ENCODE measurements around the gene PLXDC2.
"Not testable (repeated sequence)": the region's sequence is repeated elsewhere in the genome, so short reads cannot be mapped to it uniquely, and the experiment has no call there.

Gene PLXDC2

GRCh38 chr10:19987931-19988330 lies 171.7 kb downstream of the PLXDC2 start:
- no peak for TF ChIP-seq CTCF (IDR thresholded peaks at IDR 0.05)
- DNase-seq = no peak
- H3K4me1 ChIP-seq = peaks cover 0 to 12% (median 2%) of the 10 kb centered on the region in 4 donors
- no peak overlapping the region for H3K4me3 ChIP-seq
- no peaks in the 10 kb centered on the region for H3K36me3 ChIP-seq
- intact Hi-C loops (cut with DNase I; ENCODE audit: low total_unique reads) = no loop called here
- no peaks in the 10 kb centered on the region for H3K9me3 ChIP-seq
- no peak overlapping the region for H3K27ac ChIP-seq
- no peaks in the 10 kb centered on the region for H3K27me3 ChIP-seq

GRCh38 chr10:19993714-19994315 lies 177.6 kb downstream of the PLXDC2 start:
- H3K4me3 ChIP-seq = no peak overlapping the region
- no peak for DNase-seq
- no peak overlapping the region for H3K27ac ChIP-seq
- H3K27me3 ChIP-seq = no peaks in the 10 kb centered on the region
- intact Hi-C loops (cut with DNase I; ENCODE audit: low total_unique reads) = no loop called here
- H3K36me3 ChIP-seq = no peaks in the 10 kb centered on the region
- H3K4me1 ChIP-seq = peaks cover 0 to 30% (median 7%) of the 10 kb centered on the region in 4 donors
- TF ChIP-seq CTCF (IDR thresholded peaks at IDR 0.05) = no peak
- H3K9me3 ChIP-seq = no peaks in the 10 kb centered on the region

GRCh38 chr10:19998482-19998881 lies 182.2 kb downstream of the PLXDC2 start:
- Histone ChIP-seq H3K27ac (no peak overlapping the region), H3K27me3 (no peaks in the 10 kb centered on the region), H3K4me1 (peaks cover 0 to 66% (median 19%) of the 10 kb centered on the region in 4 donors), H3K9me3 (no peaks in the 10 kb centered on the region), H3K4me3 (no peak overlapping the region), H3K36me3 (peaks cover 0 to 6% (median 0%) of the 10 kb centered on the region in 3 donors)
- no peak for TF ChIP-seq CTCF (IDR thresholded peaks at IDR 0.05)
- DNase-seq = no peak
- intact Hi-C loops (cut with DNase I; ENCODE audit: low total_unique reads) = no loop called here

GRCh38 chr10:19999431-19999830 lies 183.2 kb downstream of the PLXDC2 start:
- H3K4me3 ChIP-seq = no peak overlapping the region

GRCh38 chr10:20002026-20002425 lies 185.8 kb downstream of the PLXDC2 start:
- H3K27me3 ChIP-seq; H3K9me3 ChIP-seq; H3K36me3 ChIP-seq; H3K4me3 ChIP-seq; DNase-seq; intact Hi-C loops (cut with DNase I; ENCODE audit: low total_unique reads): not testable (repeated sequence)
- peaks cover 0 to 83% (median 47%) of the 10 kb centered on the region in 4 donors for H3K4me1 ChIP-seq
- H3K27ac ChIP-seq = peak overlapping the region; percentile 48 to 71

More at GRCh38 chr10:19999431-19999830, 183.2 kb downstream of the PLXDC2 start:
- DNase-seq = no peak
- Histone ChIP-seq H3K27me3 (no peaks in the 10 kb centered on the region), H3K36me3 (peaks cover 0 to 6% (median 0%) of the 10 kb centered on the region in 3 donors), H3K9me3 (no peaks in the 10 kb centered on the region), H3K27ac (no peak overlapping the region), H3K4me1 (peaks cover 0 to 75% (median 26%) of the 10 kb centered on the region in 4 donors)
- no peak for TF ChIP-seq CTCF (IDR thresholded peaks at IDR 0.05)
- intact Hi-C loops (cut with DNase I; ENCODE audit: low total_unique reads) = no loop called here

- Histone ChIP-seq H3K4me3 (no peak overlapping the region), H3K9me3 (no peaks in the 10 kb centered on the region), H3K36me3 (peaks cover 0 to 6% (median 0%) of the 10 kb centered on the region in 3 donors), H3K27me3 (no peaks in the 10 kb centered on the region), H3K4me1 (peaks cover 0 to 89% (median 51%) of the 10 kb centered on the region in 4 donors), H3K27ac (peak overlapping the region; percentile 48 to 71)
- no peak for TF ChIP-seq CTCF (IDR thresholded peaks at IDR 0.05)
- no peak for DNase-seq
- intact Hi-C loops (cut with DNase I; ENCODE audit: low total_unique reads) = no loop called here
Observed at GRCh38 chr10:20002657-20003056, 186.4 kb downstream of the PLXDC2 start.

Data from tibial artery (tissue), 4 donors.